Measurements from ENCODE around the gene MGAT4B. TPM values are rescaled to one million over a fixed set of nuclear protein-coding genes. Genes with fewer than 3 reads are reported as not detected.

Gene MGAT4B
- total and polyA plus RNA-seq, 2 of the 13 experiments (the other 11 are each of a cell fraction or from before 2014, with no cell fraction given): 93.5 to 130 TPM

DNA sequence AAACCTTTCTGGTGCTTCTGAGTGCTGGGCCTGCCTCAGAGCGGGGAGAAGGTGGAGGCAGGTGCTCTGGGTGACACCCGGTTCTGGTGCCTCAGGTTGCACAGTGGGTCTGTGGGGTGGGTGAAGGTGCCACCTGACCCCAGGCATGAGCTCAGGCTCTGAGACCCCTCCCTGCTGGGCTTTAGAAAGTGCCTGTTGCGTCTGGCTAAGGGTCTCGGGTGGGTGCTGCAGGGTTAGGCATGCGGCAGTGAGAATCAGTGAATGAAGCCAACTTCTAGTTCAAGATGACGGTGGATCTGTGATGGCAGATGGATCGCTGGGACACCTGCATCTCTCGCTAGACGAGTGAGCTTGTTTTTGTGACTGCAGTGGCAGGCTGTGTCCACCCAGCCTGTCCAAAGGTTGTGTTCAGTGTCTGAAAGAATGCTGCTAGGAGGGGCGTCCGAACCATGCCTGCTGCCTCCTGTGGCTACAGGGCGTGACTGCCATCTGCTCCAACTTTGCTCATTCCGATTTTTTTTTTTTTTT lies 19.1 kb upstream of the MGAT4B start (continued):
- TF ChIP-seq, protein P1, sequence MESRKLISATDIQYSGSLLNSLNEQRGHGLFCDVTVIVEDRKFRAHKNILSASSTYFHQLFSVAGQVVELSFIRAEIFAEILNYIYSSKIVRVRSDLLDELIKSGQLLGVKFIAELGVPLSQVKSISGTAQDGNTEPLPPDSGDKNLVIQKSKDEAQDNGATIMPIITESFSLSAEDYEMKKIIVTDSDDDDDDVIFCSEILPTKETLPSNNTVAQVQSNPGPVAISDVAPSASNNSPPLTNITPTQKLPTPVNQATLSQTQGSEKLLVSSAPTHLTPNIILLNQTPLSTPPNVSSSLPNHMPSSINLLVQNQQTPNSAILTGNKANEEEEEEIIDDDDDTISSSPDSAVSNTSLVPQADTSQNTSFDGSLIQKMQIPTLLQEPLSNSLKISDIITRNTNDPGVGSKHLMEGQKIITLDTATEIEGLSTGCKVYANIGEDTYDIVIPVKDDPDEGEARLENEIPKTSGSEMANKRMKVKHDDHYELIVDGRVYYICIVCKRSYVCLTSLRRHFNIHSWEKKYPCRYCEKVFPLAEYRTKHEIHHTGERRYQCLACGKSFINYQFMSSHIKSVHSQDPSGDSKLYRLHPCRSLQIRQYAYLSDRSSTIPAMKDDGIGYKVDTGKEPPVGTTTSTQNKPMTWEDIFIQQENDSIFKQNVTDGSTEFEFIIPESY (CRISPR knock-in tag; IDR thresholded peaks at IDR 0.05): 0 out of 2 replicates have a peak, but pooled peaks have one; percentile 26
- TF ChIP-seq ZNF879 (CRISPR knock-in tag; IDR thresholded peaks at IDR 0.05) (no peak), GPN1 (CRISPR knock-in tag; IDR thresholded peaks at IDR 0.05; ENCODE audit: borderline replicate concordance) (no peak), PITX1 (CRISPR knock-in tag; IDR thresholded peaks at IDR 0.05) (no peak), POLR2AphosphoS5 (IDR thresholded peaks at IDR 0.05; ENCODE audit: low read depth, low read length) (no peak), JDP2 (CRISPR knock-in tag; IDR thresholded peaks at IDR 0.05; ENCODE audit: borderline replicate concordance) (no peak), HDAC2 (CRISPR knock-in tag; IDR thresholded peaks at IDR 0.05) (peak; percentile 69; the same call in 1 of the 2 replicates), ZMYM3 (CRISPR knock-in tag; IDR thresholded peaks at IDR 0.05) (0 out of 2 replicates have a peak, but pooled peaks have one; percentile 24), EP300 (IDR thresholded peaks at IDR 0.05; ENCODE audit: low read depth in 2 of 2, low read length in 2 of 2) (no peak; a peak in 1 of 4 replicates), EP300 (CRISPR knock-in tag; IDR thresholded peaks at IDR 0.05; ENCODE audit: borderline replicate concordance) (no peak), PHB2 (IDR thresholded peaks at IDR 0.05; ENCODE audit: partially characterized antibody) (no peak), GABPA (IDR thresholded peaks at IDR 0.05; ENCODE audit: low read depth, low read length) (no peak), GABPA (CRISPR knock-in tag; IDR thresholded peaks at IDR 0.05; ENCODE audit: low read depth) (no peak), POLR2A (IDR thresholded peaks at IDR 0.05; ENCODE audit: insufficient read depth in 1 of 2, low read depth in 2 of 2, low read length in 2 of 2) (peak in 1 of 2 experiments; percentile 22; a peak in 2 of 4 replicates), ZKSCAN8 (CRISPR knock-in tag; IDR thresholded peaks at IDR 0.05; ENCODE audit: borderline replicate concordance) (0 out of 2 replicates have a peak, but pooled peaks have one; percentile 25), ZNF563 (CRISPR knock-in tag; IDR thresholded peaks at IDR 0.05) (peak; percentile 61; the same call in 1 of the 2 replicates), MXI1 (IDR thresholded peaks at IDR 0.05; ENCODE audit: borderline replicate concordance, low read depth, low read length) (peak; percentile 70; the same call in 1 of the 3 replicates), ZBTB38 (CRISPR knock-in tag; IDR thresholded peaks at IDR 0.05) (peak; percentile 39; the same call in 1 of the 2 replicates), JARID2 (CRISPR knock-in tag; IDR thresholded peaks at IDR 0.05; ENCODE audit: insufficient replicate concordance) (no peak), ZNF713 (CRISPR knock-in tag; IDR thresholded peaks at IDR 0.05) (no peak), YEATS2 (CRISPR knock-in tag; IDR thresholded peaks at IDR 0.05; ENCODE audit: borderline replicate concordance) (no peak), ZNF292 (CRISPR knock-in tag; IDR thresholded peaks at IDR 0.05; ENCODE audit: borderline replicate concordance, low read depth) (peak; percentile 89; the same call in 1 of the 2 replicates), ZNF230 (CRISPR knock-in tag; IDR thresholded peaks at IDR 0.05) (no peak), FOXJ3 (CRISPR knock-in tag; IDR thresholded peaks at IDR 0.05; ENCODE audit: borderline replicate concordance) (no peak), ZNF234 (CRISPR knock-in tag; conservative IDR thresholded peaks at IDR 0.05) (no peak), ZNF773 (CRISPR knock-in tag; IDR thresholded peaks at IDR 0.05; ENCODE audit: borderline replicate concordance) (no peak)
- TF ChIP-seq, protein P2, sequence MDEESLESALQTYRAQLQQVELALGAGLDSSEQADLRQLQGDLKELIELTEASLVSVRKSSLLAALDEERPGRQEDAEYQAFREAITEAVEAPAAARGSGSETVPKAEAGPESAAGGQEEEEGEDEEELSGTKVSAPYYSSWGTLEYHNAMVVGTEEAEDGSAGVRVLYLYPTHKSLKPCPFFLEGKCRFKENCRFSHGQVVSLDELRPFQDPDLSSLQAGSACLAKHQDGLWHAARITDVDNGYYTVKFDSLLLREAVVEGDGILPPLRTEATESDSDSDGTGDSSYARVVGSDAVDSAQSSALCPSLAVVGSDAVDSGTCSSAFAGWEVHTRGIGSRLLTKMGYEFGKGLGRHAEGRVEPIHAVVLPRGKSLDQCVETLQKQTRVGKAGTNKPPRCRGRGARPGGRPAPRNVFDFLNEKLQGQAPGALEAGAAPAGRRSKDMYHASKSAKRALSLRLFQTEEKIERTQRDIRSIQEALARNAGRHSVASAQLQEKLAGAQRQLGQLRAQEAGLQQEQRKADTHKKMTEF (CRISPR knock-in tag; IDR thresholded peaks at IDR 0.05): no peak

Data from HepG2 (cell line).